ENCODE measurements around the gene GGA1. TPM values are rescaled to one million over a fixed set of nuclear protein-coding genes. Genes with fewer than 3 reads are reported as not detected.
A peak's percentile ranks its signal among the peaks of the same experiment; 100 is the strongest.

The GGA1 gene
- total RNA-seq, 6 donors from 2014 or later, result 52.4 to 226 (median 68.3) TPM

GRCh38 chr22:37639070-37639760, 30.6 kb downstream of the GGA1 start, which contains the start of gene SH3BP1:
Gene SH3BP1, plus strand, starts transcription at chr22:37639669. Its CDS starts 119 bp downstream, at chr22:37639788.
- peak within 1 kb of the TSS; percentile 57 to 66 (median 64) for H3K4me3 ChIP-seq
- ATAC-seq (ENCODE audit: low FRiP score in 2 of 2) (peak in 1 of 2 donors; percentile 63), DNase-seq (peak; percentile 63 to 92)
- H3K27ac ChIP-seq, result peak within 1 kb of the TSS; percentile 61 to 90 (median 86)
- H3K4me1 ChIP-seq, result peaks cover 63 to 71% (median 64%) of the 10 kb centered on the region in 4 donors
- H3K27me3 ChIP-seq, result no peaks in the 10 kb centered on the region
- WGBS, 2 donors, result 17 to 38% methylated on average over 6 to 17 of the region's 57 CpGs
- TF ChIP-seq EP300 (IDR thresholded peaks at IDR 0.05), result no peak
- peak in 1 of 4 donors; percentile 25 for TF ChIP-seq POLR2A (IDR thresholded peaks at IDR 0.05)
- TF ChIP-seq CTCF (IDR thresholded peaks at IDR 0.05), result peak in 2 of 6 experiments; percentile 12 to 21
- peaks cover 0 to 7% (median 0%) of the 10 kb centered on the region in 4 donors for H3K36me3 ChIP-seq
- no peaks in the 10 kb centered on the region for H3K9me3 ChIP-seq

- ATAC-seq (ENCODE audit: low FRiP score in 2 of 2) (peak in 1 of 2 donors; percentile 14), DNase-seq (peak in 1 of 2 donors; percentile 52)
- Histone ChIP-seq H3K9me3 (no peaks in the 10 kb centered on the region), H3K27me3 (no peaks in the 10 kb centered on the region), H3K36me3 (peaks cover 0 to 11% (median 1%) of the 10 kb centered on the region in 4 donors), H3K27ac (peak overlapping the region; percentile 61 to 90 (median 86)), H3K4me1 (peaks cover 56 to 64% (median 57%) of the 10 kb centered on the region in 4 donors), H3K4me3 (peak overlapping the region; percentile 57 to 66 (median 64))
- TF ChIP-seq CTCF (IDR thresholded peaks at IDR 0.05) (no peak), POLR2AphosphoS5 (IDR thresholded peaks at IDR 0.05) (no peak), EP300 (IDR thresholded peaks at IDR 0.05) (no peak), POLR2A (IDR thresholded peaks at IDR 0.05) (no peak)
- 5 to 21% methylated on average over 6 to 18 of the region's 27 CpGs for WGBS, 2 donors
Measured at GRCh38 chr22:37639771-37640590, 31.3 kb downstream of the GGA1 start.

- WGBS, 2 donors, result 54 to 75% methylated on average over 3 to 23 of the region's 24 CpGs
- TF ChIP-seq POLR2AphosphoS5 (IDR thresholded peaks at IDR 0.05) (no peak), CTCF (IDR thresholded peaks at IDR 0.05) (no peak), EP300 (IDR thresholded peaks at IDR 0.05) (no peak), POLR2A (IDR thresholded peaks at IDR 0.05) (peak in 1 of 4 donors; percentile 20)
- Histone ChIP-seq H3K9me3 (no peaks in the 10 kb centered on the region), H3K4me3 (peak overlapping the region in 3 of 4 donors; percentile 57 to 65 (median 64)), H3K36me3 (peaks cover 0 to 18% (median 1%) of the 10 kb centered on the region in 4 donors), H3K4me1 (peaks cover 48 to 55% (median 51%) of the 10 kb centered on the region in 4 donors), H3K27ac (peak overlapping the region; percentile 61 to 90 (median 86)), H3K27me3 (no peaks in the 10 kb centered on the region)
- ATAC-seq (ENCODE audit: low FRiP score in 2 of 2) (peak in 1 of 2 donors; percentile 2), DNase-seq (no peak)
Measured at GRCh38 chr22:37640591-37641560, 32.2 kb downstream of the GGA1 start.

GRCh38 chr22:37641561-37641949, 32.9 kb downstream of the GGA1 start:
- peaks cover 0 to 19% (median 1%) of the 10 kb centered on the region in 4 donors for H3K36me3 ChIP-seq
- peak overlapping the region in 1 of 4 donors; percentile 90 for H3K27ac ChIP-seq
- peaks cover 41 to 48% (median 45%) of the 10 kb centered on the region in 4 donors for H3K4me1 ChIP-seq
- no peak overlapping the region for H3K4me3 ChIP-seq
- TF ChIP-seq CTCF (IDR thresholded peaks at IDR 0.05) (no peak), POLR2AphosphoS5 (IDR thresholded peaks at IDR 0.05) (no peak), POLR2A (IDR thresholded peaks at IDR 0.05) (no peak), EP300 (IDR thresholded peaks at IDR 0.05) (no peak)
- H3K27me3 ChIP-seq, result no peaks in the 10 kb centered on the region
- 87 to 100% methylated on average over 4 to 5 of the region's 5 CpGs for WGBS, 2 donors
- DNase-seq (no peak), ATAC-seq (ENCODE audit: low FRiP score in 2 of 2) (no peak)
- no peaks in the 10 kb centered on the region for H3K9me3 ChIP-seq

All from upper lobe of left lung (tissue), 6 donors.